HL-60 (cell line): ENCODE data around the gene PSTK.

Experiments used
- DNase-seq, 2 experiments: peaks; one replicate each; pipeline ENCODE4 v3.0.0-alpha.2; 2010 to 2020; ENCODE audit warnings: low read depth in 1 of 2, low spot score in 1 of 2
- H3K27ac ChIP-seq: fragments of 250-450 bp; sonication (Bioruptor Pico); replicated peaks from 2 replicates; pipeline ENCODE4 v1.5.1; 2020; ENCODE audit warnings: mild to moderate bottlenecking, moderate library complexity
- H3K27me3 ChIP-seq: fragments of 250-450 bp; sonication (Bioruptor Pico); 2 replicates; pipeline ENCODE4 v1.5.1; 2021; ENCODE audit warnings: mild to moderate bottlenecking, moderate library complexity; ENCODE audit not compliant: insufficient read depth, poor library complexity, severe bottlenecking
- H3K4me3 ChIP-seq: replicated peaks from 2 replicates; pipeline ENCODE4 v1.5.1; 2011; ENCODE audit warnings: mild to moderate bottlenecking, control low read depth, low read length; ENCODE audit not compliant: insufficient read depth
- GABPA ChIP-seq: IDR thresholded peaks from 2 replicates; pipeline ENCODE4 v1.6.1; 2012; ENCODE audit warnings: low read depth
- POLR2AphosphoS5 ChIP-seq: IDR thresholded peaks from 2 replicates; pipeline ENCODE4 v1.6.1; 2012; ENCODE audit warnings: low read depth
- SPI1 ChIP-seq: IDR thresholded peaks from 2 replicates; pipeline ENCODE4 v1.6.1; 2012; ENCODE audit warnings: low read depth, mild to moderate bottlenecking, borderline replicate concordance
- TF ChIP-seq, protein P1 (sequence below): IDR thresholded peaks from one replicate; pipeline ENCODE4 v1.5.1; 2011; ENCODE audit warnings: low read length, control low read depth, inconsistent platforms; ENCODE audit not compliant: insufficient read depth
- TF ChIP-seq, protein P2 (sequence below): IDR thresholded peaks from 2 replicates; pipeline ENCODE4 v1.6.1; 2012; ENCODE audit warnings: low read depth; ENCODE audit not compliant: insufficient replicate concordance

Gene PSTK

DNA sequence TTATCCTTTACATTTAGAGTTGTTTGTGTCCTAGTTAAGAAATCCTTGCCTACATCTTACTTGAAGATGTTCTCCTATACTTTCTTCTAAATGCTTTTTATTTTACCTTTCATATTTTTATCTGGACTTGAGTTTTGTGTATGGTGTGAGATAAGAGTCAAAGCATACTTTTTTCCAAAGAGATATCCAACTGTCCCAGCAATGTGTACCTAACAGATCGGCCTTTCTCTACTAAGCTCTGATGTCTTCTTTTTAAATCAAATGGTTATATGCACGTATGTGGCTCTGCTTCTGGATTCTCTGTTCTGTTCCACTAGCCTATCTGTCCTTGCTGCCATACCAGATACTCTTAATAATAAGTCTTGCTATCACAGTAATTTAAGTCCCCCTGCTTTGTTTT, 21.2 kb downstream of the PSTK start:
- Histone ChIP-seq H3K4me3 (no peak overlapping the region), H3K27me3 (no peaks in the 10 kb centered on the region), H3K27ac (no peak overlapping the region)
- TF ChIP-seq POLR2AphosphoS5 (no peak), SPI1 (no peak), GABPA (no peak)
- TF ChIP-seq, protein P1, sequence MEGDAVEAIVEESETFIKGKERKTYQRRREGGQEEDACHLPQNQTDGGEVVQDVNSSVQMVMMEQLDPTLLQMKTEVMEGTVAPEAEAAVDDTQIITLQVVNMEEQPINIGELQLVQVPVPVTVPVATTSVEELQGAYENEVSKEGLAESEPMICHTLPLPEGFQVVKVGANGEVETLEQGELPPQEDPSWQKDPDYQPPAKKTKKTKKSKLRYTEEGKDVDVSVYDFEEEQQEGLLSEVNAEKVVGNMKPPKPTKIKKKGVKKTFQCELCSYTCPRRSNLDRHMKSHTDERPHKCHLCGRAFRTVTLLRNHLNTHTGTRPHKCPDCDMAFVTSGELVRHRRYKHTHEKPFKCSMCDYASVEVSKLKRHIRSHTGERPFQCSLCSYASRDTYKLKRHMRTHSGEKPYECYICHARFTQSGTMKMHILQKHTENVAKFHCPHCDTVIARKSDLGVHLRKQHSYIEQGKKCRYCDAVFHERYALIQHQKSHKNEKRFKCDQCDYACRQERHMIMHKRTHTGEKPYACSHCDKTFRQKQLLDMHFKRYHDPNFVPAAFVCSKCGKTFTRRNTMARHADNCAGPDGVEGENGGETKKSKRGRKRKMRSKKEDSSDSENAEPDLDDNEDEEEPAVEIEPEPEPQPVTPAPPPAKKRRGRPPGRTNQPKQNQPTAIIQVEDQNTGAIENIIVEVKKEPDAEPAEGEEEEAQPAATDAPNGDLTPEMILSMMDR, result no peak
- TF ChIP-seq, protein P2, sequence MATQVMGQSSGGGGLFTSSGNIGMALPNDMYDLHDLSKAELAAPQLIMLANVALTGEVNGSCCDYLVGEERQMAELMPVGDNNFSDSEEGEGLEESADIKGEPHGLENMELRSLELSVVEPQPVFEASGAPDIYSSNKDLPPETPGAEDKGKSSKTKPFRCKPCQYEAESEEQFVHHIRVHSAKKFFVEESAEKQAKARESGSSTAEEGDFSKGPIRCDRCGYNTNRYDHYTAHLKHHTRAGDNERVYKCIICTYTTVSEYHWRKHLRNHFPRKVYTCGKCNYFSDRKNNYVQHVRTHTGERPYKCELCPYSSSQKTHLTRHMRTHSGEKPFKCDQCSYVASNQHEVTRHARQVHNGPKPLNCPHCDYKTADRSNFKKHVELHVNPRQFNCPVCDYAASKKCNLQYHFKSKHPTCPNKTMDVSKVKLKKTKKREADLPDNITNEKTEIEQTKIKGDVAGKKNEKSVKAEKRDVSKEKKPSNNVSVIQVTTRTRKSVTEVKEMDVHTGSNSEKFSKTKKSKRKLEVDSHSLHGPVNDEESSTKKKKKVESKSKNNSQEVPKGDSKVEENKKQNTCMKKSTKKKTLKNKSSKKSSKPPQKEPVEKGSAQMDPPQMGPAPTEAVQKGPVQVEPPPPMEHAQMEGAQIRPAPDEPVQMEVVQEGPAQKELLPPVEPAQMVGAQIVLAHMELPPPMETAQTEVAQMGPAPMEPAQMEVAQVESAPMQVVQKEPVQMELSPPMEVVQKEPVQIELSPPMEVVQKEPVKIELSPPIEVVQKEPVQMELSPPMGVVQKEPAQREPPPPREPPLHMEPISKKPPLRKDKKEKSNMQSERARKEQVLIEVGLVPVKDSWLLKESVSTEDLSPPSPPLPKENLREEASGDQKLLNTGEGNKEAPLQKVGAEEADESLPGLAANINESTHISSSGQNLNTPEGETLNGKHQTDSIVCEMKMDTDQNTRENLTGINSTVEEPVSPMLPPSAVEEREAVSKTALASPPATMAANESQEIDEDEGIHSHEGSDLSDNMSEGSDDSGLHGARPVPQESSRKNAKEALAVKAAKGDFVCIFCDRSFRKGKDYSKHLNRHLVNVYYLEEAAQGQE, result no peak
- no peak for DNase-seq

DNA sequence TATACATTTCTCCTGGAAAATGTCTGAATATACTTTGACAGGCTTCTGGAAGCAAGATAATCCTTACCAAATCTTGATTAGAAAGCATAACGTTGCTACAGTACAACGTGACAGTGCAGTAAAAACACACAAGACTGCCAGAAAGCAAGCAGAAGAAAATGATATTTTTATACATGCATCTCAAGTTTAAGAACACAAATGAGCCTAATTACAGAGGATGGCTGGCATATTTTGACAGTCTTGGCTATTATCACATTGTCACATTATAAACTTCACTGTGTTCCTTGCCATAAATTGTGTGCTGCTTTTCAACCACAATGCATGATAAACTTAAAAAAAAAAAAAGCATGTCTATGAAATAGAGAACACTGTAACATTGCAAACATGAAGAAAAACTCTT, 24.1 kb downstream of the PSTK start:
- no peak overlapping the region for H3K4me3 ChIP-seq

DNA sequence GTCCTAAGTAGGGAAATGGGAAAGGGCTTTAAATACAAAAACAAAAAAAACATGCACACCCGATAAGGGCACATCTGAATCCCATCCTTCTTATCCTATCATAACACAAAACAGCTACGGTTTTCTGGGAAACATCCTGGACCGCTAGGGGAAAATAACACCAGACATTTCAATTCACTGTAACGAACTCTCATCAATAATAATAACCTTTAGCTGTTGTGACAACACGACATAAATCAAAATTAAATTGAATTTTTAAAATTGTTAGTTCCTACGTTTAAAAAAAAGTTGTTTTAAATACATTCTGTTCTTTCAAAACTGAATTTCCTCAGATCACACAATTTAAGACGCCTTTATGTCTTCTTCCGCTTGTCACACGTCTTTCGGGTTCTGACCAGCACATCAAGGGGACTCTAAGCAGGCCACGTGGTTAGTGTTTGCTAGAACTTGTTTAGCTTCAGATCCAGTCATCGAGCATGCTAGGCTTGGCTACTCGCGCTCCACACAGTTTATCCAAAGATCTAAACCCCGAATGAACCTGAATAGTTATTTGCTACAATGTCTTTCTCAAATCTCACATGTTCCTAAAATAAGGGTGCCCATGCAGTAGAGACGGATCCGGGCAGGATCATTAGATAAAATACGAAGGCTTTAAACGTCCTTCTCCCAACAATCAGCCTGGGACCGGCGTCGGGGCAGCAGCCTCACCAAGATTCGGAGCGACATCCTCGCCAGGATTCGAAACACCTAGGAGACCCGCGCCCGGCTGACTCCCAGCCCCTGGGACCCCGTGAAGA, 27.6 kb downstream of the PSTK start:
- Histone ChIP-seq H3K27me3 (no peaks in the 10 kb centered on the region), H3K27ac (peak overlapping the region; percentile 86), H3K4me3 (peak overlapping the region; percentile 98)
- DNase-seq, result peak; percentile 55 to 70
- TF ChIP-seq SPI1 (no peak), POLR2AphosphoS5 (0 out of 2 replicates have a peak, but pooled peaks have one; percentile 26)

More for the DNA sequence above, 24.1 kb downstream of the PSTK start:
- no peak overlapping the region for H3K27ac ChIP-seq
- DNase-seq, result no peak
- no peaks in the 10 kb centered on the region for H3K27me3 ChIP-seq
- TF ChIP-seq POLR2AphosphoS5 (no peak), GABPA (no peak), SPI1 (no peak)
- TF ChIP-seq, protein P1, result no peak
- TF ChIP-seq, protein P2, result no peak

DNA sequence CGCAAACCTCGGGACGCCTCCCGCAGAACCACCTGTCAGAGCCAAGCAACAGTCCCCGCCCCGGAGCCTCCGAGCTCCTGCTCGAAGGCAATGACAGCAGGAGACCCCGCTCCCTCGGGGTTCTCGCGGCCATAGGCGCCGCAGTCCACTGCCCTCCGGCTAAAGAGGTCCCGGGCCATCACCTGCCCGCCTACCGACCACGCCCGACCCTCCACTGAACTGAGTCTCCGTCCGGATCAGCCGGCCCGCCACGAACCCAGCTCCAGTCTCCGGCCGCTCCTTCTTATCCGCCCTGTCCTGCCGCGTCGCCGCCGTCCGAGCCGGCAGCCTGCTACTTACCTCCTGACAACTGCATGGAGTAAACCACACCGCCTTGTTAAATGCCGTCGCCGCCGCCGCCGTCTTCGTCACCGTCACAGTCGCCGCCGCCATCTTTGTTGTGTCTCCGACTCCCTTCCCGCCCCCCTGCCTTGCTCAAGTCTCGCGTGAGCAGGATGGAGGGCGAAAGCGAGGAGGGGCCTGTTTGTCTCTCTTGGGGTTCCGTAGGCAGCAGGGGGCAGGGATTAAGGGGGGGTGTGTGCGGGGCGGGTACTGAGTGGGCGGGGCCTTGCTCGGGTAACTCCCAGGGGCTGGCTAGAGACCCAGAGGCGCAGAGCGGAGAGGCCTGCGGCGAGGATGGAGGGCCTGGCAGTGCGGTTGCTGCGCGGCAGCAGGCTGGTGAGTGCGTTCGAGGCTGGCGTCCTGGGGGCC, 28.3 kb downstream of the PSTK start, which contains the start of the genes ACADSB and IKZF5:
Gene ACADSB (plus strand): TSS at position 652 of the 750 bp plus-strand sequence. CDS start 24 bp downstream, at position 676.
Gene IKZF5 (minus strand): TSS at position 441 of the 750 bp plus-strand sequence. CDS start 10,170 bp downstream, outside the sequence.
- Histone ChIP-seq H3K27ac (peak within 1 kb of the TSS; percentile 86), H3K4me3 (peak within 1 kb of the TSS; percentile 98), H3K27me3 (no peaks in the 10 kb centered on the region)
- peak; percentile 97 to 98 for DNase-seq
- TF ChIP-seq SPI1, result no peak
- no peak for TF ChIP-seq GABPA
- TF ChIP-seq, protein P1, result no peak
- TF ChIP-seq, protein P2, result peak; percentile 61
- peak; percentile 92 for TF ChIP-seq POLR2AphosphoS5
